Suprapubic skin (tissue), 3 donors: Measurements from ENCODE around the gene RELN.

Experiments
- EP300 ChIP-seq: sonication (generic); formaldehyde crosslinking; IDR thresholded peaks from one replicate; pipeline ENCODE4 v1.6.1; 2017; ENCODE audit warnings: antibody characterized with exemption
- POLR2A ChIP-seq, 2 donors: fragments of 450-650 bp; IDR thresholded peaks; one replicate each; pipeline ENCODE4 v1.6.1; 2017; ENCODE audit warnings: antibody characterized with exemption in 2 of 2, mild to moderate bottlenecking in 2 of 2, moderate library complexity in 2 of 2
- TF ChIP-seq, protein P1 (sequence below), 2 donors: fragments of 200-600 bp in 1 of 2; fragments of 450-650 bp in 1 of 2; sonication (generic) in 1 of 2; IDR thresholded peaks; one replicate each; pipeline ENCODE4 v1.5.1; 2016 to 2019; ENCODE audit warnings: antibody characterized with exemption in 2 of 2, mild to moderate bottlenecking in 1 of 2, moderate library complexity in 1 of 2

GRCh38 chr7:103762065-103762760 is 227.2 kb downstream of the RELN start:
- TF ChIP-seq POLR2A (IDR thresholded peaks at IDR 0.05) (no peak), EP300 (no peak)
- TF ChIP-seq, protein P1, sequence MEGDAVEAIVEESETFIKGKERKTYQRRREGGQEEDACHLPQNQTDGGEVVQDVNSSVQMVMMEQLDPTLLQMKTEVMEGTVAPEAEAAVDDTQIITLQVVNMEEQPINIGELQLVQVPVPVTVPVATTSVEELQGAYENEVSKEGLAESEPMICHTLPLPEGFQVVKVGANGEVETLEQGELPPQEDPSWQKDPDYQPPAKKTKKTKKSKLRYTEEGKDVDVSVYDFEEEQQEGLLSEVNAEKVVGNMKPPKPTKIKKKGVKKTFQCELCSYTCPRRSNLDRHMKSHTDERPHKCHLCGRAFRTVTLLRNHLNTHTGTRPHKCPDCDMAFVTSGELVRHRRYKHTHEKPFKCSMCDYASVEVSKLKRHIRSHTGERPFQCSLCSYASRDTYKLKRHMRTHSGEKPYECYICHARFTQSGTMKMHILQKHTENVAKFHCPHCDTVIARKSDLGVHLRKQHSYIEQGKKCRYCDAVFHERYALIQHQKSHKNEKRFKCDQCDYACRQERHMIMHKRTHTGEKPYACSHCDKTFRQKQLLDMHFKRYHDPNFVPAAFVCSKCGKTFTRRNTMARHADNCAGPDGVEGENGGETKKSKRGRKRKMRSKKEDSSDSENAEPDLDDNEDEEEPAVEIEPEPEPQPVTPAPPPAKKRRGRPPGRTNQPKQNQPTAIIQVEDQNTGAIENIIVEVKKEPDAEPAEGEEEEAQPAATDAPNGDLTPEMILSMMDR (IDR thresholded peaks at IDR 0.05): no peak
